HG02623 (cell line): ENCODE measurements around the gene RMND1.

Experiments used
- ATAC-seq: cut with Tn5 transposase; IDR thresholded peaks from one replicate; pipeline ENCODE4 v1.9.1; 2021; ENCODE audit warnings: moderate library complexity; ENCODE audit not compliant: unreplicated experiment

The RMND1 gene, protein sequence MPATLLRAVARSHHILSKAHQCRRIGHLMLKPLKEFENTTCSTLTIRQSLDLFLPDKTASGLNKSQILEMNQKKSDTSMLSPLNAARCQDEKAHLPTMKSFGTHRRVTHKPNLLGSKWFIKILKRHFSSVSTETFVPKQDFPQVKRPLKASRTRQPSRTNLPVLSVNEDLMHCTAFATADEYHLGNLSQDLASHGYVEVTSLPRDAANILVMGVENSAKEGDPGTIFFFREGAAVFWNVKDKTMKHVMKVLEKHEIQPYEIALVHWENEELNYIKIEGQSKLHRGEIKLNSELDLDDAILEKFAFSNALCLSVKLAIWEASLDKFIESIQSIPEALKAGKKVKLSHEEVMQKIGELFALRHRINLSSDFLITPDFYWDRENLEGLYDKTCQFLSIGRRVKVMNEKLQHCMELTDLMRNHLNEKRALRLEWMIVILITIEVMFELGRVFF

DNA sequence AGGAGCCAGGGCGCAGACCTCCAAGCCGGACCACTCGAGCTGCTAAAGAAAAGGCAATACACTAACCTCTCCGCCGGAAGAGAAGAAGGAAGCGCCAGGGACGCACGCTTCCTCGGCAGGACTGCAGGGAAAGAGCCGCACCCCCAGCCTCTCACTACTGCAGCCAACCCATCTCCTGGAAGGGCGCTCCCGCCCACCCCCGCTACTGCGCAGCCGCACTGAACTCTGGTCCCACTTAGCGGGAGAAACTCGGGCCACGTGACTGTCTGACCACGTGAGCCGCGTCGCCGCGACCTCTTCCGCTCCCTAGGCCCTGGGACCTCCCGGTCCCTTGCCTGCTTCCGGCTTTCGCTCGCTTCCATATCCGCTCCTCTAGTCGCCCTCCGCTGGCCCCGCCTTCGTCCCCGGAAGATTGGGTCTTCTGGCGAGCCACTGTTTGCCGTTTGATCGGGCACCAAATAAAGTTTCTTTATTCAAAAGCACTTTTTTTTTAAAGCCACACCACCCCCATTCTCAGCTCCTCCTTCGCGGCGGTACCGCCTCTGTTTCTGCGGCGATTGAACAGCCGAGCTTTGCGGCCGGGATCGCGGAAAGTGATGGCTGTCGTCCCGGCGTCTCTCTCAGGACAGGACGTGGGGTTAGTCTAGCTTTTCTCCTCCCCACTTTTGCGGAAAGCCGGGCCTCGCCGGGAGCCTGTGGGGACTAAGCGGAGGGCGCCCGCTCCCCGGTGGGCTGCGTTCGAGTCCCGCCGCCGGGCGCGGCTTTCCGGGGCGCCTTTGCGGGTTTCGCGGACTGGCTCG is at the start of gene RMND1:
RMND1 (minus strand) TSS at position 177 of the 800 bp plus-strand sequence. CDS start 6,315 bp downstream, outside the sequence.
- ATAC-seq, result peak; percentile 98

DNA sequence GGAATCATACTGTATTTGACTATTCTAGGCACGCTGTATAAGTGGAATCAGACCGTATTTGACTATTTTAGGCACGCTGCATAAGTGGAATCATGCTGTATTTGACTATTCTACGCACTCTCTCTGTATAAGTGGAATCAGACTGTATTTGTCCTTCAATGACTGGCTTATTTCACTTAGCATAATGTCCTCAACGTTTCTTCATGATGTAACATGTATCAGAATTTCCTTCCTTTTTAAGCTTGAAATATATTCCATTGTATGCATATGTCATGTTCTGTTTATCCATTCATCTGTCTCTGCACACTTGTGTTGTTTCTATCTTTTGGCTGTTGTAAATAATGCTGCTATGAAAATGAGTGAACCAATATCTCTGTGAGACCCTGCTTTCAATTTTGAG is 47.6 kb upstream of the RMND1 start:
- ATAC-seq, result no peak

DNA sequence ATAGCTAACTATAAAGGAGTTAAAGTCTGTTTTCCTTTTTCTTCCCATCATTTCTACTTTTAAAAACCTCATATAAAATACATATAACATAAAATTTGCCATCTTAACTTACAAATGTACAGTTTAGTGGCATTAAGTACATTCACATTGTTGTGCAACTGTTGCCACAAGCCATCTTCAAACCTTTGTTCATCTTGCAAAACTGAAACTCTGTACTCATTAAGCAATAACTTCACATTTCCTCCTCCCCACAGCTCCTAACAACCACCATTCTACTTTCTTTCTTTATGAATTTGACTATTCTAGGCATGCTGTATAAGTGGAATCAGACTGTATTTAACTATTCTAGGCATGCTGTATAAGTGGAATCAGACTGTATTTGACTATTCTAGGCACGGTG is 46.4 kb upstream of the RMND1 start:
- peak; percentile 82 for ATAC-seq

DNA sequence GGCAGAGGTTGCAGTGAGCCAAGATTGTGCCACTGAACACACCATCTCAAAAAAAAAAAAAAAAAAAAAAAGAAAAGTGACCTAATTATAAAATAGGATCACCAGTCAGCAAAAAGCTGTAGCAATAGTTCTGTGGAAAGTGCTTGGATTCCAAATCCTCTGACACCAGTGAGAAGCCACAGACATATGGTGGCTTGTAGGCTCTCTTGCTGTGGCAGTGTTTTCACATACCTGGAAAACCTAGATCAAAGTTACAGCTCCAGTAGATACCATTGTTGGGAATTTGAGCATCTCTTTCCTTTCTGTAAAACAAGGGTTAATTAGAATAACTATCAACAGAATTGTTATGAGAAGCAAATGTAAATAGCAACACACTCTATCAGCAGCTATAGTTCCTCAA is 46.0 kb upstream of the RMND1 start:
- peak; percentile 34 for ATAC-seq

DNA sequence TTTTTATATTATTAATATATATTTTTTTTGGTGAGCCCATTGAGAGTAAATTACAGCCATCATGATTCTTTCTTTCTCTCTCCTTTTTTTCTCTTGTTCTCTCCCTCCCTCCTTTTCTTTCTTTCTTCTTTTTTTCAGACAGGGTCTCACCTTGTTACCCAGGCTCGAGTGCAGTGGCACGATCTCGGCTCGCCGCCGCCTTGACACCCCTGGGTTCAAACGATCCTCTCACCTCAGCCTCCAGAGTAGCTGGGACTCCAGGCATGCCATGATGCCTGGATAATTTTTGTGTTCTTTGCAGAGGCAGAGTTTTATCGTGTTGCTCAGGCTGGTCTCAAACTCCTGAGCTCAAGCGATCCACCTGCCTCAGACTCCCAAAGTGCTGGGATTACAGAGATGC is 43.5 kb upstream of the RMND1 start:
- ATAC-seq, result no peak

DNA sequence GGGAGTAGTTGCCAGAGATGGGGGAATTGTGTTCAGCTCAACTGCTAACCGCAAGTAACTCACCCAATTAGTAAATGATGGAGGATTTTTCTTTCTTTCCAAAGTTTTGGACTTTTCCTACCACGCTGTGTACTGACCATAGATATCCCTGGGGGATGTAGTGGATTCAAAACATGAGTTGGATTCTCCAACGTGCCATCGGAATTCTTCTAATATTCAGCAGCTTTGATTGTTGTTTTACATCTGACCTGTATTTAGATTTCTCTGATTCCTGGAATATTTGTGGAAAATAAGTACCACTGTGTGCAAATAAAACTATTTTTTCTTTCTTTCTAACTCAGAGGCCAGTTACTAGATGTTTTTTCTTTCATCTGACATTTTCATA is 43.0 kb upstream of the RMND1 start:
- ATAC-seq, result no peak

DNA sequence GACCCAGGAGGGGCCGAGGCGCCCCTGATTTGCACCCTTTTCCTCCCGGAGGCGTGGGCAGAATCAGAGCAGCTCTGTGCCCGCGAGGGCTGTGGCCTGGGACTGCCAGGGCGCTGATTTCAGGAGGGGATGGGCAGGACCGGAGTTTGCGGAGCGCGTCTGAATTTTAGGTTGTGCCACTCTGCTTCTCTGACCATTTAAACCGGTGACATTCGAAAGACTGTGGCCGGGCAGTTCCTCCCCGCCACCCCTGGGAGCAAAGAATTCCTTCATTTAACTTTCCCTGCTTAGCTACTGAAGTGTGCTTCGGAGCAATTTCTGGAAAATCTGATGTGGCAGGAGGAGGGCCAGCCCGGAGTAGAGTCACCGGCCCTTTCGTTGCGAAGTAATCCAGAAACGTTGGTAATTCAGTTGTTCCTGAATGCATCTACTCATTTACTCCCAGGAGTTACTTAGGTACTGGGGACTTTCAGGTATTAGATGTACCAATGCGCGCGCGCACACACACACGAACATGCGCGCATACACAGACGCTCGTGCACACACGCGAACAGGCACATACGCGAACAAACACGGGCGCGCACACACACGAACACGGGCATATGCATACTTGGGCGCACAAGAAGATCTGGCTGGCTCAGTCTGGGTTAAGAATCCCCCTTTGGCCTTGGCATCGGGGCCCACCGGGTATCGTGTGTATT is 42.5 kb upstream of the RMND1 start:
- no peak for ATAC-seq

DNA sequence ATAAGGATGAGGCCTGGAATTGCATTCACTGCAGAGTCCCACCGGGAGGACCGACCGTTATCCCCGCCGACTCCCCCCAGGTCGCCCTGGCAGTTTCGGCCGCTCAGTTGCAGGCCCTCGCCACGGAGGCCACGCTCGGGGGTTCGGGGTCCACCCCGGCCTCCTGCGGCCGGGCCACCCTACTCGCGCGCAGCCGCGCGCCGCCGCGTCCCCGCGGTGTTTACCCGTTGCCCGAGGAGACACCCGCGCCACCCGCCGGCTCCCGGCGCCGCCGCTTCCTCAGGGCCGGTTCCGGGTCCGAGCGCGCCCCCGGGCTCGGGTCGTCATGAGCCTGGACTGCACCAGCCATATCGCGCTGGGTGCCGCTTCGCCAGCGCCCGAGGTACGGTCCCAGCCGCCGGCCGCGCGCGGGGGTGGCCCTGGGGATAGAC is 41.9 kb upstream of the RMND1 start, which contains the start of gene CCDC170:
CCDC170 (plus strand) TSS at position 214 of the 431 bp plus-strand sequence; CDS start at position 326, 112 bp downstream.
- ATAC-seq, result no peak

DNA sequence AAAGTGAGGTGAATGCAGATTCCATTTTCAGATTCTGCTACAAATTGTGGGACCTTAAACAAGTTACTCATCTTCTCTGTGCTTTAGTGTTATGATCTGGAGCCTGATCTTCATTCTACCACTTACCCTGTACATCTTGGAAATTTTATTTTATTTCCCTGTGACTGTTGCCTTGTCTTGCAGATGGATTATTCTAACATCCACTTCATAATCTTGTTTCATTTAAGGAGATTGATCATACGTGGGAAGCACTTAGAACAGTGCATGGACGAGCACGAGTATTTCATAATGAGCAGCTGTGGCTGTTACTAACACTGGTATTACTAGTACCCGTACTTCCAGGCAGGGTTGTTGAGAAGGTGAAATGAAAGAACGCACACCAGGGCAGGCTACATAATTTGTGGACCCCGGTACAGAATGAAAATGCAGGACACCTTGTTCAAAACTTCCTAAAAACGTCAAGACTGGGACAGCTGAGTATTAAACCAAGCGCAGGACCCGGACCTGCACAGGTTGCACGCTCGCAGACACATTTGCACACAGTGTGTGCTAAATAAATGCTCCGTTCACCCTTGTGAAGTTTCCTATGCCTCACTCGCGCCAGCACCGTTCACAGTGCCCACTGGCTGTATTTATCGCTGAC is 41.4 kb upstream of the RMND1 start:
- no peak for ATAC-seq

DNA sequence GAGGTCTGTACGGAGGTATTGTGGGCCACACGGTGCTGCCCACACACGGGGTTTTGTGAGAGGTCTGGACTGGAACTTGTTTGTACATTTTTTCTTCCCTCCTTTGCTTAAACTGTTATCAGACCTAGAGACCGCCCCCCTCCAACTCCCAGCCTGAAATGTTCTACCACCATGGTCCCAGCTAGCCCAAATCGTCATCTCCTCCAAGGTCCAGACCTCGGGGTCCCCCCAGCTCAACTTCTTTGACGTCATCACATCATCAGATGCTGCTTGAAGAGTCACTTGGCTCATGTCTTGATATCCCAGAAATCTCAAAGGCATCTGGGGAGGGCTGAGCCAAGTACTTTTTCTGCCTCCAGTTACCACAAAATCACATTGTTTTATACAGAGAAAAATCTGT is 39.1 kb upstream of the RMND1 start:
- ATAC-seq, result no peak

DNA sequence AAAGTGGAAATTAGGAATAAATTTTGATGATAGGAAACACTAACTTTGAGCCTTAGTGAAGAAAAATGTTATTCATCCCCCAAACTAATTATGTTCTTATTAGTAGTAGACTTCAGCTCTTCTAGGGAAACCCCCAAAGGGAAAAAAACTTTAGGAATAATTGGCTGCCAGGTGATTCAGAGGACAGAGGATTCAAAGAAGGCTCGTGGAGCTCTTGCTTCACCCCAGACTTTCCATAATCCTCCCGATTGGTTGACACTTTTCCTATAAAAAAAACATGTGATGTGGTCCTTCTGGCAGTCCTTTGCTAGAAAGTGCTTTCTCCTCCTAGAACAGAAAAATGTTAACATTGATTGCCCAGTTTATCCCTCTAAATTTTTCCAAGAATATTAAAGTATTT is 36.3 kb upstream of the RMND1 start:
- ATAC-seq, result no peak

DNA sequence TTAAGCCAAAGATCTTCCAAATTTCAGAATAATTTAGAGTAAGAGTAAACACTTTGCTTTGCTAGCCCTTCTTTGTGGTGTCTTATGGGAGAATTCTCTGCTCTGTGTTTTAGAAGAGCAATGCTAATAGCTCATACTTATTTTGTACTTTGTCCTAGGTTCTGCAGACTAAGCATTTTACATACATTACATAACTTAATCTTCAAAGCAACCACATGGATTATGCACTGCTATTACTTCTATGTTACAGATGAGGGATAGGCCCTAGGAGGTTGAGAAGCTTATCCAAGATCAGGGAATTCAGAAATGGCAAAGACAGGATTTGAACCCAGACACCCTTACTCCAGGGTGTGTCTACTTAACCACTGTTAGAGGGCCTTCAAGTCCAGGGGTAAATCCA is 32.1 kb upstream of the RMND1 start:
- no peak for ATAC-seq

DNA sequence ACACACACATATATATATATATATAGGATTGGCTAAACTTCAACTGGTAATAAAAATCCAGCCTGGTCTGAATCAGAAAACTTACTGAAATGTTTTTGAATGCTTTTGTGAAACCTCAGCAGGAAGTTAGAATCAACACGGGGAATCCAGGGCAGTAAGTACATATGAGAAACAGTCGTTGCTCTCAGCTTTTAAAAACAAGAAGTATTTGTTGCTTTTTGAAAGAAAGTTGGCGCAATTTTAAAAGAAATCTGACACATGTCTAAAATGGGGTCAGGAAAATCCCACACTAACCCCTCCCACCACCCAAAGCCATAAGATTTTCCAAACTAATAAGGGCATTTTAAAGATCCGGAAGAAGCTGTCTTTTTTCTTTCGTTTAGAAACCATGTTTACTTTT is 30.4 kb upstream of the RMND1 start:
- ATAC-seq, result peak; percentile 45

DNA sequence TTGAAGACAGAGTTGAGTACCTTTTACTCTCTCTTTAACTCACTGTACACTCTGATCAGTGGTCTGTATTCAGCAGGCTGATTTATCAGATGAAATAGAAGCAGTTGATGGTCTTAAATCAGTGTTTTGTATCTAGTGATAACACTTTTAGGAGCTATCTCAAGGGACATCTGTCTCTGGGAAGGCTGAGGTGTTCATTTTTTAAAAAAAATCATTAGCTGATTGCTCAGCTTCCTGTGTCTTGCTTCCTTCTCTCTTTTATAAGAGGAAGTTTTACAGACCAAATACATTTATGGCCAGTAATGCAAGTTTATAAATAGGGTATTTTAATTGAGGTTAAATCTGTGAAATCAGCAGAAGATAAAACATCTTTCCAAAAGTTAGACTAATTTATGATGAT is 29.9 kb upstream of the RMND1 start:
- ATAC-seq, result no peak

DNA sequence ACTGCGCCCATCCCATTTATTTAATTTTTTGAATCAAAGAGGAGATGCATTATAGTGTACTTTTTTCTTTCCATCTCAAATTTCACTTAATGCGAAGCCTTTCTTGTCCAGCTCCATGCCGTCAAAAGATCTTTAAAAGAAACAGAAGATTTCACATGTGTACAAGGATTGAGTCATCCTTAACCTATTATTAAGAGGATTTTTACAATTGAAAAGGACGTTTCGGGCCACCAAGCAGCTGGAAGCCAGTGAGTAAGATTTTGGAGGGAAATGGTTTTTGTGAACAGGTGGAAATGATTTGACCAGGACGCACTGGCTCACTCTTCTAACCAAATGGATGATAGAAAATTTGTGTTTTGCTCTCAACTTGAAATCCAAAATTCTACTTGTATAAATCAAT is 26.7 kb upstream of the RMND1 start:
- no peak for ATAC-seq

DNA sequence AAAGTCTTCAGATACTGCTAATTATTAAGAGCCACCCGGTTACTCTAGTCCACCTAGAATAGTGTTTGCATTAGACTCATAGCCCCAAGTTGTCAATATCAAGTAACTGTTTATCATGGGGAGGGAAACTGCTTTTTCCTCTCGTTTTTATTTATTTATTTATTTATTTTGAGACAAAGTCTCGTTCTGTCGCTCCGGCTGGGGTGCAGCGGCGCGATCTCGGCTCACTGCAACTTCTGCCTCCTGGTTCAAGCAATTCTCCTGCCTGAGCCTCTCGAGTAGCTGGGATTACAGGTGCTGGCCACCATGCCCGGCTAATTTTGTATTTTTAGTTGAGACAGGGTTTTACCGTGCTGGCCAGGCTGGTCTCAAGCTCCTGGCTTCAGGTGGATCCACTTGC is 25.8 kb upstream of the RMND1 start:
- no peak for ATAC-seq

DNA sequence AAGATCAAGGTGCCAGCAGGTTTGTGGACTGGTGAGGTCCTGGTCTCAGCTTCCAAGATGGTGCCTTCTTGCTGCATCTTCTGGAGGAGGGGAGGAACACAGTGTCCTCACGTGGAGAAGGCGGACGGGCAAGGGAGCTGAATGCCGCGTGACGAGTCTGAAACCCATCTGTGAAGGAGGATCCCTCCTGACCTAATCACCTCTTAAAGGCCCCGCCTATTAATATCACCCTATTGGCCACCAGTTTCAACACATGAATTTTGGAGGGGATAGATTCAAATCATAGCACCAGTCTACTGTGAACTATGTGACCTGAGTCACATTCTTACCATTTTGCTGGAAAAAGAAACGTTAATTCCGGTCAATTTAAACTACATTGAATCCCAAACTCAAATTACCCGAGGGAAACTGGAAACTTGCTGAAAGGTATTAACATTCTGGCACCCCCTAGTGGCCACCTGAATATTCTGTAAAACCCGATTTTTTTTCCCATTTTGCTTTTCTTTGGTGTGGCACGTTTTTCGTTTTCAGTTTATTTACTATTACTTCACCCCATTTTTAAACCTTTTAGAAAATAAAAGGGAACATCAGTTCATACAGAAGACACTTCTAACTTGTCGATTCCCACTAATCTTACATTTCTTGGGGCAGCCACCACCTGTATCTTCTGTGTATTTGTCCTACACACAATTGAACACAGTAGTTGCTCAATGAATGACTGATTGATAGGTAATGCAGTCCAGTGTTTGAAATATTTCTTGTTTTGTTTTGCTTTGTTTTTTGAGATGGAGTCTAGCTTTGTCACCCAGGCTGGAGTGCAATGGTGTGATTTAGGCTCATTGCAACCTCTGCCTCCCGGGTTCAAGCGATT is 24.0 kb upstream of the RMND1 start:
- peak; percentile 68 for ATAC-seq

DNA sequence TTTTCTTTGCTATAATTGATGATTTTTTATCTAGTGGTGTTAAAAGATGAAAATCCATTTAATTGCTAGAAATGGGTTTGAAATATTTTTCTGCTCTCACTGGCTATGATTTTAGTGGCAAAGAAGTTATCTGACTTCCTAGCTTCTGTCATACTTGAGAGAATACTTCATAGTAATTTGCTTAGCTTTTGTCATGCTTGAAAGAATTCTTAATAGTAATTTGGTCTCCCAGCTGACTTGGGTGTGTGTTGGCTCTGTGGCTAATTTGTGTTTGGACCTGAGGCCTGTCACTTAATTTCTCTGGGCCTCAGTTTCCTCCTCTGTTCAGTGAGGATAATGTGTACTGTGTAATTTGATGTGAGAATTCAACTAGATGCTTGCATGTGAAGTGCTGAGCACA is 12.8 kb upstream of the RMND1 start:
- no peak for ATAC-seq

DNA sequence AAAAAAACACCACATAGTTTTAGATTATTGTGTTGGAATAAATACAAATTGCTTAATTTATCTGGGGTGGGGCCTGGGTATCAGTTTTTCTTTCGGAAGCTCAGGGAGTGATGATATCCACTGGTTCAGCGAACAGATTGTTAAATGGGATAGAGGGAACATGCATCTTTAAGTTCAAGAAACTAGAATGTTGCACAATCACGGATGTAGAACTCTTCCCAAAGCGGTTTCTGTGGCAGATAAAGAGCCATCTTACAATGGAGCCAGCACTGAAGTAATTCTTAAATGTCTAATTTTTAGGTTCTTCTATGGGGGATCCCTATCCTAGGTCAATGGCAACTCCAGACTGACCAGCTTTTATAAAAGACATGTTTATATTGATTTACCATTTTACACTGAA is 9.7 kb upstream of the RMND1 start:
- no peak for ATAC-seq
